Esophagus squamous epithelium (tissue), 5 donors: Measurements from ENCODE around the gene KLKB1. TPM values are rescaled to one million over a fixed set of nuclear protein-coding genes. Genes with fewer than 3 reads are reported as not detected.
A peak's percentile ranks its signal among the peaks of the same experiment; 100 is the strongest.

ENCODE experiments used
- DNase-seq: peaks from one replicate; lab custom pipeline; 2025; lab: John Stamatoyannopoulos, UW
- H3K27ac ChIP-seq, 4 donors: fragments of 200-600 bp; sonication (generic); one replicate each; pipeline ENCODE4 v1.5.1; 2016 to 2019; ENCODE audit warnings: mild to moderate bottlenecking in 1 of 4
- H3K27me3 ChIP-seq, 4 donors: fragments of 200-600 bp; sonication (generic); 1 replicate in 3 of 4; 2 replicates in 1 of 4; pipeline versions ENCODE4 v1.5.1 to v1.6.0; 2017 to 2021; ENCODE audit warnings: antibody characterized with exemption in 1 of 4
- H3K36me3 ChIP-seq, 3 donors: fragments of 200-600 bp; sonication (generic); one replicate each; pipeline ENCODE4 v1.5.1; 2016 to 2019
- H3K4me1 ChIP-seq, 3 donors: fragments of 200-600 bp; sonication (generic); one replicate each; pipeline ENCODE4 v1.5.1; 2017 to 2019
- H3K4me3 ChIP-seq, 4 donors: fragments of 200-600 bp; sonication (generic); 1 replicate in 3 of 4; 2 replicates in 1 of 4; pipeline ENCODE4 v1.5.1; 2016 to 2019; ENCODE audit warnings: mild to moderate bottlenecking in 2 of 4, moderate library complexity in 1 of 4
- H3K9me3 ChIP-seq, 3 donors: fragments of 200-600 bp; sonication (generic); one replicate each; pipeline ENCODE4 v1.5.1; 2016 to 2019
- CTCF ChIP-seq, 6 experiments: fragments of 450-650 bp in 4 of 6; fragments of 200-600 bp in 2 of 6; sonication (generic) in 2 of 6; IDR thresholded peaks; one replicate each; pipeline ENCODE4 v1.5.1; 2016 to 2019; ENCODE audit warnings: antibody characterized with exemption in 6 of 6, mild to moderate bottlenecking in 4 of 6, moderate library complexity in 4 of 6
- POLR2A ChIP-seq, 4 donors: fragments of 450-650 bp; IDR thresholded peaks; one replicate each; pipeline ENCODE4 v1.6.1; 2017; ENCODE audit warnings: antibody characterized with exemption in 4 of 4, mild to moderate bottlenecking in 4 of 4, moderate library complexity in 3 of 4
- WGBS, 2 donors: methylation state at CpG; one replicate each; pipeline ENCODE4 v1.1.5; 2018; 5-methylcytosine and 5-hydroxymethylcytosine counted together
- intact Hi-C: fragments of 100-400 bp; cut with DNase I; formaldehyde crosslinking; loops from one replicate; pipeline ENCODE4 v1.15.0; 2022
- total RNA-seq, 4 donors: library from RNA; depleted of rRNA; stranded (reverse); fragments of >200 nt; gene quantifications; one replicate each; pipeline ENCODE4 v1.1.0, GENCODE V29; 2016
- donor health status: DM: yes; HTN: yes; CAD: no.

The KLKB1 gene
- total RNA-seq, 4 donors from 2014 or later, result 0.57 to 2.0 TPM; not detected in 2

- Histone ChIP-seq H3K27ac (no peak overlapping the region), H3K27me3 (no peaks in the 10 kb centered on the region)
Observed at GRCh38 chr4:186205156-186205555, 22.2 kb upstream of the KLKB1 start.

GRCh38 chr4:186216465-186217024, 10.8 kb upstream of the KLKB1 start:
- no peaks in the 10 kb centered on the region for H3K27me3 ChIP-seq
- no peak for TF ChIP-seq CTCF (IDR thresholded peaks at IDR 0.05)
- TF ChIP-seq POLR2A (IDR thresholded peaks at IDR 0.05), result no peak
- intact Hi-C loops, result no loop called here

More at GRCh38 chr4:186205156-186205555, 22.2 kb upstream of the KLKB1 start:
- WGBS, 2 donors, result 61 to 75% methylated on average over 4 to 7 of the region's 8 CpGs
- no peak for DNase-seq
- Histone ChIP-seq H3K4me1 (peaks cover 0 to 10% (median 0%) of the 10 kb centered on the region in 3 donors), H3K9me3 (no peaks in the 10 kb centered on the region), H3K4me3 (peak overlapping the region in 1 of 4 donors; percentile 37), H3K36me3 (peaks cover 0 to 20% (median 0%) of the 10 kb centered on the region in 3 donors)
- TF ChIP-seq POLR2A (IDR thresholded peaks at IDR 0.05), result no peak
- no peak for TF ChIP-seq CTCF (IDR thresholded peaks at IDR 0.05)
- intact Hi-C loops, result no loop called here

GRCh38 chr4:186217733-186218293, 9.5 kb upstream of the KLKB1 start:
- no peak for DNase-seq
- no peaks in the 10 kb centered on the region for H3K27me3 ChIP-seq
- no peaks in the 10 kb centered on the region for H3K4me1 ChIP-seq
- H3K27ac ChIP-seq, result no peak overlapping the region
- 60 to 83% methylated on average over 1 of the region's 1 CpG for WGBS, 2 donors
- H3K36me3 ChIP-seq, result no peaks in the 10 kb centered on the region
- no peaks in the 10 kb centered on the region for H3K9me3 ChIP-seq
- intact Hi-C loops, result no loop called here
- H3K4me3 ChIP-seq, result no peak overlapping the region
- TF ChIP-seq POLR2A (IDR thresholded peaks at IDR 0.05) (no peak), CTCF (IDR thresholded peaks at IDR 0.05) (no peak)

More at GRCh38 chr4:186216465-186217024, 10.8 kb upstream of the KLKB1 start:
- H3K27ac ChIP-seq, result no peak overlapping the region
- no peak for DNase-seq
- no peaks in the 10 kb centered on the region for H3K36me3 ChIP-seq
- H3K4me3 ChIP-seq, result no peak overlapping the region
- H3K9me3 ChIP-seq, result no peaks in the 10 kb centered on the region
- H3K4me1 ChIP-seq, result no peaks in the 10 kb centered on the region
- WGBS, 2 donors, result 57 to 62% methylated on average over 8 of the region's 8 CpGs

- WGBS, 2 donors, result 81 to 83% methylated on average over 1 of the region's 1 CpG
- H3K4me3 ChIP-seq, result no peak overlapping the region
- no peaks in the 10 kb centered on the region for H3K4me1 ChIP-seq
- no peak overlapping the region for H3K27ac ChIP-seq
- no peak for TF ChIP-seq CTCF (IDR thresholded peaks at IDR 0.05)
- TF ChIP-seq POLR2A (IDR thresholded peaks at IDR 0.05), result no peak
- no peaks in the 10 kb centered on the region for H3K27me3 ChIP-seq
- DNase-seq, result no peak
- no peaks in the 10 kb centered on the region for H3K36me3 ChIP-seq
- intact Hi-C loops, result no loop called here
- no peaks in the 10 kb centered on the region for H3K9me3 ChIP-seq
Observed at GRCh38 chr4:186221624-186222023, 5.7 kb upstream of the KLKB1 start.

- Histone ChIP-seq H3K9me3 (no peaks in the 10 kb centered on the region), H3K27ac (no peak overlapping the region)
- TF ChIP-seq CTCF (IDR thresholded peaks at IDR 0.05) (no peak), POLR2A (IDR thresholded peaks at IDR 0.05) (no peak)
Observed at GRCh38 chr4:186225848-186226247, 1.5 kb upstream of the KLKB1 start.

More at GRCh38 chr4:186225848-186226247, 1.5 kb upstream of the KLKB1 start:
- no peaks in the 10 kb centered on the region for H3K27me3 ChIP-seq
- intact Hi-C loops, result no loop called here
- no peak for DNase-seq
- H3K36me3 ChIP-seq, result no peaks in the 10 kb centered on the region
- no peaks in the 10 kb centered on the region for H3K4me1 ChIP-seq
- no peak overlapping the region for H3K4me3 ChIP-seq
